Peyer's patch (tissue), 4 donors: ENCODE measurements around the gene ITGAV. TPM values are rescaled to one million over a fixed set of nuclear protein-coding genes. Genes with fewer than 3 reads are reported as not detected.

ENCODE experiments used
- DNase-seq, 3 donors: peaks; one replicate each; pipeline ENCODE4 v3.0.0-alpha.2; 2017 to 2019
- H3K27ac ChIP-seq, 4 donors: fragments of 200-600 bp; sonication (generic); one replicate each; pipeline ENCODE4 v1.5.1; 2016 to 2019
- H3K27me3 ChIP-seq, 2 donors: fragments of 200-600 bp; sonication (generic); one replicate each; pipeline ENCODE4 v1.5.1; 2019
- H3K36me3 ChIP-seq, 3 donors: fragments of 200-600 bp; sonication (generic); one replicate each; pipeline ENCODE4 v1.5.1; 2016 to 2019
- H3K4me1 ChIP-seq, 4 donors: fragments of 200-600 bp; sonication (generic); one replicate each; pipeline ENCODE4 v1.5.1; 2016 to 2019
- H3K4me3 ChIP-seq, 4 donors: fragments of 200-600 bp; sonication (generic); 1 replicate in 3 of 4; 2 replicates in 1 of 4; pipeline ENCODE4 v1.5.1; 2016 to 2019; ENCODE audit warnings: mild to moderate bottlenecking in 1 of 4
- H3K9me3 ChIP-seq, 4 donors: fragments of 200-600 bp; sonication (generic); one replicate each; pipeline ENCODE4 v1.5.1; 2016 to 2019; ENCODE audit warnings: mild to moderate bottlenecking in 1 of 4
- POLR2A ChIP-seq, 2 donors: fragments of 450-650 bp; IDR thresholded peaks; one replicate each; pipeline ENCODE4 v1.5.1; 2017; ENCODE audit warnings: antibody characterized with exemption in 2 of 2, mild to moderate bottlenecking in 2 of 2, moderate library complexity in 2 of 2
- total RNA-seq, 4 donors: library from RNA; depleted of rRNA; stranded (reverse); fragments of >200 nt; gene quantifications; one replicate each; pipeline ENCODE4 v1.1.0, GENCODE V29; 2016
- TF ChIP-seq, protein P1 (sequence below), 6 experiments: fragments of 450-650 bp in 4 of 6; fragments of 200-600 bp in 2 of 6; sonication (generic) in 1 of 6; IDR thresholded peaks; one replicate each; pipeline ENCODE4 v1.5.1; 2017 to 2019; ENCODE audit warnings: antibody characterized with exemption in 6 of 6, mild to moderate bottlenecking in 3 of 6, moderate library complexity in 1 of 6

ITGAV gene
- total RNA-seq, 4 donors from 2014 or later, result 28.1 to 35.9 (median 31.2) TPM

DNA sequence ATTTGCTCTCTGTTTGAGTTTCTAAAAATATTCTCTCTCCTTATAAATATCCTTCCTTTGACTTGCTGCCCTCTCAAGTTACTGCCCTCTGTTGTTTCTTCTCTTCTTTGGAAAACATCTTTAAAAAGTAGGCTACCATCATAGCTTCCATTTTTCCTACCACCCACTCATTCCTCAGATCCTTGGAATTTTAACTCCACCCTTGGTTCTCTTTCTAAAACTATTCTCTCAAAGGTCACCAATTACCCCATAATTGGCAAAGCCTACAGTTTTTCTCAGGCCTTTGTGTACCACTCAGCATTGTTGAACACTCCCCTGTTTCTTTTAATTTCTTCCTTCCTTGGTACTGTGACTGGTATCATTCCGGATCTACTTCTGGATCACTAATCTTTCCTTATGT, 43.0 kb upstream of the ITGAV start:
- DNase-seq, result no peak
- no peak overlapping the region for H3K27ac ChIP-seq
- no peaks in the 10 kb centered on the region for H3K27me3 ChIP-seq
- no peaks in the 10 kb centered on the region for H3K36me3 ChIP-seq
- no peaks in the 10 kb centered on the region for H3K4me1 ChIP-seq
- H3K4me3 ChIP-seq, result no peak overlapping the region
- H3K9me3 ChIP-seq, result no peaks in the 10 kb centered on the region
- TF ChIP-seq, protein P1, sequence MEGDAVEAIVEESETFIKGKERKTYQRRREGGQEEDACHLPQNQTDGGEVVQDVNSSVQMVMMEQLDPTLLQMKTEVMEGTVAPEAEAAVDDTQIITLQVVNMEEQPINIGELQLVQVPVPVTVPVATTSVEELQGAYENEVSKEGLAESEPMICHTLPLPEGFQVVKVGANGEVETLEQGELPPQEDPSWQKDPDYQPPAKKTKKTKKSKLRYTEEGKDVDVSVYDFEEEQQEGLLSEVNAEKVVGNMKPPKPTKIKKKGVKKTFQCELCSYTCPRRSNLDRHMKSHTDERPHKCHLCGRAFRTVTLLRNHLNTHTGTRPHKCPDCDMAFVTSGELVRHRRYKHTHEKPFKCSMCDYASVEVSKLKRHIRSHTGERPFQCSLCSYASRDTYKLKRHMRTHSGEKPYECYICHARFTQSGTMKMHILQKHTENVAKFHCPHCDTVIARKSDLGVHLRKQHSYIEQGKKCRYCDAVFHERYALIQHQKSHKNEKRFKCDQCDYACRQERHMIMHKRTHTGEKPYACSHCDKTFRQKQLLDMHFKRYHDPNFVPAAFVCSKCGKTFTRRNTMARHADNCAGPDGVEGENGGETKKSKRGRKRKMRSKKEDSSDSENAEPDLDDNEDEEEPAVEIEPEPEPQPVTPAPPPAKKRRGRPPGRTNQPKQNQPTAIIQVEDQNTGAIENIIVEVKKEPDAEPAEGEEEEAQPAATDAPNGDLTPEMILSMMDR (IDR thresholded peaks at IDR 0.05), result no peak
- TF ChIP-seq POLR2A (IDR thresholded peaks at IDR 0.05), result no peak

DNA sequence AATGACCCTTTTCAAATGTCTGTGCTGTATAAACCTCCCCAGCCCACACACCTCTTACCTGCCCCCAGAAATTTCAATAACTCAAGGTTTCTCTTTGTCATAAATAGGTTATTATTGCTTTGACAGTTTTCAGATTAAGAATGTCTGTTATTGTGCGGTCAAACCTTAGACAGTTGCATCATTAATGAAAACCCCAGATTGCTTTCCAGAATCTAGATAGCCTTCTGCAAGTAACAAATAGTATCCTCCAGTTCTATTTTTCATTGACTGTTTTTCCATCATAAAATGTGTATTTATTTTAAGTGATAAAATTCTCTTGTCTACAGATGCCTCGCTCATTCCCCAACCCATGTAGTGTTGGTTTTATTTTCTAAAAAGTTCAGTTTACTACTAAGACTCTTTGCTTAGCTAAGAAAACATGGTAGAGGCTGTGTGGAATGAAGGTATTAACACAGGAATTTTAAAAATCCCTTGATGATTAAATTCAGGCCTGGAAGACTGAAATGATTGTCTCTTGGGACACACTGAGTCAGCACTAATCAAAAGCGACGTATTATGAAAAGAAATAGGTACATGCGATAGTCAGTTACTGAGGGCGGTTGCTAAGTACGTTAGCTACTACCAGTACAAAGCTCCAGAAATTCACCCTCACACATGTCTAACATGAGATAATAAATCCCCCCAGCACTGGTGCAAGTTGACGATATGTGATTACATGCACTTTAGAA, 38.4 kb upstream of the ITGAV start:
- H3K4me1 ChIP-seq, result no peaks in the 10 kb centered on the region
- no peak overlapping the region for H3K4me3 ChIP-seq
- no peaks in the 10 kb centered on the region for H3K36me3 ChIP-seq
- no peak overlapping the region for H3K27ac ChIP-seq
- DNase-seq, result no peak
- TF ChIP-seq, protein P1 (IDR thresholded peaks at IDR 0.05), result no peak
- no peak for TF ChIP-seq POLR2A (IDR thresholded peaks at IDR 0.05)
- no peaks in the 10 kb centered on the region for H3K27me3 ChIP-seq
- no peaks in the 10 kb centered on the region for H3K9me3 ChIP-seq

DNA sequence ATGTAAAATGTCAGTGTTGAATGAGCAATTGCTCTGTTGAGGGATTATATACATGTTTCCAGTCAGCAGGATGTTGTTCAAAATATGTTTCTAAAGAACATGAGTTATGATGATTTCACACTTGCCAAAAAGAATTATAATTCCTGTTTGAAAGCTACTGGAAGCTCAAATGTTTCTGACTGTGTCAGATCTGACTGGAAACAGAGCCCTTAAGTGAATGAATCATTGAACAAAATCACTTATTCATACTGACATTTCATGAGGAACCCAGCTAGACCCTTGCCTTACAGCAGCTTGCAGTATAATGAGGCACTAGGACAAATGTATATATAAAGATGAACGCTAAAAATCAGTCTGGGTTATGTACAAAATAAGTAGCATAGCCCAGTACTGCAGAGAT, 35.4 kb upstream of the ITGAV start:
- no peaks in the 10 kb centered on the region for H3K4me1 ChIP-seq
- no peaks in the 10 kb centered on the region for H3K9me3 ChIP-seq
- no peaks in the 10 kb centered on the region for H3K36me3 ChIP-seq
- H3K27ac ChIP-seq, result no peak overlapping the region
- no peak overlapping the region for H3K4me3 ChIP-seq
- DNase-seq, result no peak
- no peak for TF ChIP-seq POLR2A (IDR thresholded peaks at IDR 0.05)
- TF ChIP-seq, protein P1 (IDR thresholded peaks at IDR 0.05), result no peak
- H3K27me3 ChIP-seq, result no peaks in the 10 kb centered on the region

DNA sequence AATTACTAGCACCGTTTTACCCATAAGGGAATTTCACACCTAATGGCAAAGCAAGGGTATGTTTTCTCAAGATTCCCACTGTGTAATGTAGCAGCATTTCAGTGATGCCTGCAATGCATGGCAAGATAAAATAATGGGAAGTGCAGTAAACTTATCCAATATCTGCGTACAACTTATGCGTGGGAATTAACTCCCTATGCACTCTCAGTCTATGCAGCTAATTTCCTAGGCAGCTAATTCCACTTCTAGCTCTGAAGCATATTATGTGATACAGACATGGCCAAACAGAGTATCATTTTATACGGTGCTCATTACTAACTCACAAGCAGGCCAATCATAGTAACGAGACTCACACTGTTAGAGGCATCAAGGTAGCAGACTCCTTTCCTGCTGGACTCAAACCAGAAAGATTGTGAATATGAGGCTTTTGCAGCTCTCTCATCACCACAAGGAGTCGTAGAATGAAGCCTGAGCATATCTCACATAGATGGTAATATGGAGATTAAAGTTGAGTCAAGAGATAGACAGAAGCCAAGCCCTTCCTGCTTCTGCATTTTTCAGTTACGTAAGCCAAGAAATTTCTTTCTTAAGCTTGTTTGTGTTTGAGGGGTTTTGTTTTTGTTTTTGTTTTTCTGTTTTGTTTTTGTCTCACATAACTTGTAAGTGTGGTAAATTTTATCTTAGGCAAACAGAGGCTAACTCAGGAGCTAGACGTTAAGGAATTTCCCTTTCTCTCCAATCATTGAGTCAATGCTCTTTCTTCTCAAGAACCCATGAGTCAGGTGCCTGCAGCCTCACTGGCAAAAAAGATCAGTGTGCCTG, 34.8 kb upstream of the ITGAV start:
- H3K4me1 ChIP-seq, result no peaks in the 10 kb centered on the region
- no peak for TF ChIP-seq POLR2A (IDR thresholded peaks at IDR 0.05)
- TF ChIP-seq, protein P1 (IDR thresholded peaks at IDR 0.05), result no peak
- H3K27me3 ChIP-seq, result no peaks in the 10 kb centered on the region
- no peak overlapping the region for H3K4me3 ChIP-seq
- no peaks in the 10 kb centered on the region for H3K36me3 ChIP-seq
- no peak for DNase-seq
- no peak overlapping the region for H3K27ac ChIP-seq
- no peaks in the 10 kb centered on the region for H3K9me3 ChIP-seq

DNA sequence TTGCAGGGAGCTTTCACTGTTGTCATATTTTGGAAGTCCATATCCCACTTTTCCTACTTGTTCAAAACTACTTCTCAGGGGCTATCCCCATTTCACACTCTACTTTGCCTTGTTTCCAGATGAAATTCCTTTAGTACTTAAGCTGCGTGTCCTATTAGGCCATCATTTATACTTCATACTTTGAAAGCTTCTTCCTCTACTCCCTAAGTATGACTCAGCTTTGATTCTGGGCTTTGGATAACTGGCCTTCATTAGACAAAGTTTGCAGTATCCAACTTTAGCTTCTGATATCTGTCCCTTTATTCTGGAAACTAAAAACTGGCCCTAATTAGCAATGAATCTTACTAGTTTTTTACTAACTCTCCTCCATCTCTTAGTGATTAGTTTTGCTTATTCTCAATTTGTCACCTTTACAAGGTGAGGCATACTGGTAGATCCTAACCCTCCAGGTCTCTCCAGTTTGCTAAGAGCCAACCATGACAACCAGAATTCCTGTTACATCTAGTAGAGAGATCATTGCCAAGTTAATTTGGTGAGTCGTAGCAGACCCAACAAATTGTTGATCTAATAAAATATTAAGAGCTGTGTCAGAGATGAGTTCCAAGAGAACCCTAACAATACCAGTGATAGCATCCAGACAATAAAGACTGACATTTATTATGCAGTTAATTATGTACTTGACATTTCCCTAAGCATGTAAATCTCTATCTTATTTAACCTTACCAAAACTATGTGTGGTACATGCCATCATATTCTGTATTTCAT, 31.2 kb upstream of the ITGAV start:
- Histone ChIP-seq H3K27me3 (no peaks in the 10 kb centered on the region), H3K4me3 (no peak overlapping the region), H3K36me3 (no peaks in the 10 kb centered on the region), H3K27ac (no peak overlapping the region), H3K9me3 (no peaks in the 10 kb centered on the region), H3K4me1 (no peaks in the 10 kb centered on the region)
- DNase-seq, result no peak
- TF ChIP-seq POLR2A (IDR thresholded peaks at IDR 0.05), result no peak
- TF ChIP-seq, protein P1 (IDR thresholded peaks at IDR 0.05), result no peak
